ENCODE measurements around the gene LILRB5. TPM values are rescaled to one million over a fixed set of nuclear protein-coding genes. Genes with fewer than 3 reads are reported as not detected.
"Not testable (repeated sequence)": the region's sequence is repeated elsewhere in the genome, so short reads cannot be mapped to it uniquely, and the experiment has no call there.

Gene LILRB5
- total RNA-seq, 1 experiment from 2014 or later: not detected

DNA sequence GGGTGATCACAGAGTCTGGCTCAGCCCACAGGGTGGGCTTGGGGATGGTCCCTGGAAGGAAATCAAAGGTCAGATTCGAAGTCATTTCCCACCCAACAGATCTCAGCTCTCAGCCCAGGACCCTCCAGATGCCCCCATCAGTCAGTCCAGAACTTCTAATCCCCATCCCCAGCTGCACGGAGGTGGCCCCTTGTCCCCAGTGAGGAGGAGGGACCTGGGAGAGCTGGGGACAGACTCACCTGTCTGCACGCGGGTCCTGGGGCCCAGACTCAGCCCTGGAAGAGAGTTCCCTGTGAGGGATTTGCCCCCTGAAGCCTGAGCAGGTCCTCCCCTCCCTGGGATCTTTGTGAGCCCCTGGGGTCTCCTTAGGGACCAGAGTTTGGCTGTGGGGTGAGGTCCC lies 23.0 kb upstream of the LILRB5 start:
- intact Hi-C loops (cut with micrococcal nuclease; ENCODE audit: unreplicated experiment); CTCF ChIA-PET: not testable (repeated sequence)

DNA sequence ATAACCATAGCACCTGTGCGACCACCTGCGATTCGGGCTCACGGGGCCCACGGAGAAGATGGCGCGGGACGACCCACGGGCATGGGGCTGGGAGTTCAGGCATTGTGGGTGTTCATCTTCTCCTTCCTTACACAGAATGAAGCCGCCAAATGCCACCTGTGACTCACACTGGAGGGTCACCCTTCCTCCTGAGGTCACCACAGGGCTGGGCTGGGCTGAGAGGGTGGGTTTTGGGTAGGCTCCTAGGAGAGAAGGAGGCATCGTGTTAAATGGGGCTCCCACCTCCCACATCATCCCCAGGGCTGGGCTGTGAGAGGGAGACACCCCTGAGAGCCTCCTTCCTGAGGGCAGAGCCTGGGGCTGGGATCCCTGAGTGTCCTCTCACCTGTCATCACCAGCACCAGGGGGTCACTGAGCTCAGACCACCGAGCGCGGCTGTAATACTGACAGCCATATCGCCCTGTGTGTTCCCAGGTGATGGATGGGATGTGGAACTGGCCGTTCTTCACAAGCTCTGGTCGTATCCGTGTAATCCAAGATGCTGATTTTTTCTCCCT lies 22.4 kb upstream of the LILRB5 start:
- Histone ChIP-seq H3F3A (ENCODE audit: insufficient read depth, low read depth) (no peaks in the 10 kb centered on the region), H3K36me3 (ENCODE audit: low read depth) (no peaks in the 10 kb centered on the region), H4K20me1 (ENCODE audit: insufficient read depth) (no peaks in the 10 kb centered on the region), H2AFZ (no peak overlapping the region), H3K4me1 (replicated peaks; ENCODE audit: insufficient read depth) (no peaks in the 10 kb centered on the region), H3K4me3 (no peak overlapping the region), H3K27me3 (ENCODE audit: insufficient read depth, low read depth) (peaks cover 99% of the 10 kb centered on the region), H3K9me2 (ENCODE audit: insufficient read depth) (no peaks in the 10 kb centered on the region), H3K27ac (no peak overlapping the region), H3K9me3 (ENCODE audit: insufficient read depth, low read depth) (no peaks in the 10 kb centered on the region), H3K4me2 (no peak overlapping the region), H3K79me2 (ENCODE audit: low read depth) (no peaks in the 10 kb centered on the region)
- ChIA-PET POLR2A (ENCODE audit: unreplicated experiment) (no interaction called here), CTCF (interaction anchor here (0.6 kb wide), 1 partner anchor 14 kb away, joined by 3 read pairs; no protein-coding TSS in a partner anchor)
- TF ChIP-seq EZH2 (IDR thresholded peaks at IDR 0.05; ENCODE audit: low read depth): no peak
- TF ChIP-seq, protein P1, sequence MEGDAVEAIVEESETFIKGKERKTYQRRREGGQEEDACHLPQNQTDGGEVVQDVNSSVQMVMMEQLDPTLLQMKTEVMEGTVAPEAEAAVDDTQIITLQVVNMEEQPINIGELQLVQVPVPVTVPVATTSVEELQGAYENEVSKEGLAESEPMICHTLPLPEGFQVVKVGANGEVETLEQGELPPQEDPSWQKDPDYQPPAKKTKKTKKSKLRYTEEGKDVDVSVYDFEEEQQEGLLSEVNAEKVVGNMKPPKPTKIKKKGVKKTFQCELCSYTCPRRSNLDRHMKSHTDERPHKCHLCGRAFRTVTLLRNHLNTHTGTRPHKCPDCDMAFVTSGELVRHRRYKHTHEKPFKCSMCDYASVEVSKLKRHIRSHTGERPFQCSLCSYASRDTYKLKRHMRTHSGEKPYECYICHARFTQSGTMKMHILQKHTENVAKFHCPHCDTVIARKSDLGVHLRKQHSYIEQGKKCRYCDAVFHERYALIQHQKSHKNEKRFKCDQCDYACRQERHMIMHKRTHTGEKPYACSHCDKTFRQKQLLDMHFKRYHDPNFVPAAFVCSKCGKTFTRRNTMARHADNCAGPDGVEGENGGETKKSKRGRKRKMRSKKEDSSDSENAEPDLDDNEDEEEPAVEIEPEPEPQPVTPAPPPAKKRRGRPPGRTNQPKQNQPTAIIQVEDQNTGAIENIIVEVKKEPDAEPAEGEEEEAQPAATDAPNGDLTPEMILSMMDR (conservative IDR thresholded peaks at IDR 0.05): no peak
- intact Hi-C loops (cut with micrococcal nuclease; ENCODE audit: unreplicated experiment): no loop called here
- no TSS peak for BruUV-seq (replicated peaks)
- no peak for DNase-seq

More for the DNA sequence above, 23.0 kb upstream of the LILRB5 start:
- DNase-seq; H3K79me2 ChIP-seq (ENCODE audit: low read depth); H3K4me2 ChIP-seq; H3K4me3 ChIP-seq; POLR2A ChIA-PET (ENCODE audit: unreplicated experiment); H3K27ac ChIP-seq; H2AFZ ChIP-seq; H3K36me3 ChIP-seq (ENCODE audit: low read depth); H3K9me2 ChIP-seq (ENCODE audit: insufficient read depth); H3K4me1 ChIP-seq (replicated peaks; ENCODE audit: insufficient read depth); H3F3A ChIP-seq (ENCODE audit: insufficient read depth, low read depth); H3K9me3 ChIP-seq (ENCODE audit: insufficient read depth, low read depth); BruUV-seq (replicated peaks); H4K20me1 ChIP-seq (ENCODE audit: insufficient read depth): not testable (repeated sequence)
- H3K27me3 ChIP-seq (ENCODE audit: insufficient read depth, low read depth): peaks cover 99% of the 10 kb centered on the region

GRCh38 chr19:54278571-54279195 lies 21.6 kb upstream of the LILRB5 start:
- H3K9me3 ChIP-seq (ENCODE audit: insufficient read depth, low read depth); H4K20me1 ChIP-seq (ENCODE audit: insufficient read depth); H3K79me2 ChIP-seq (ENCODE audit: low read depth); H2AFZ ChIP-seq; POLR2A ChIA-PET (ENCODE audit: unreplicated experiment); H3K4me3 ChIP-seq; H3K9me2 ChIP-seq (ENCODE audit: insufficient read depth); H3F3A ChIP-seq (ENCODE audit: insufficient read depth, low read depth); H3K4me2 ChIP-seq; DNase-seq; CTCF ChIA-PET; H3K27ac ChIP-seq; BruUV-seq (replicated peaks); H3K4me1 ChIP-seq (replicated peaks; ENCODE audit: insufficient read depth); intact Hi-C loops (cut with micrococcal nuclease; ENCODE audit: unreplicated experiment); H3K36me3 ChIP-seq (ENCODE audit: low read depth): not testable (repeated sequence)
- peaks cover 99% of the 10 kb centered on the region for H3K27me3 ChIP-seq (ENCODE audit: insufficient read depth, low read depth)

DNA sequence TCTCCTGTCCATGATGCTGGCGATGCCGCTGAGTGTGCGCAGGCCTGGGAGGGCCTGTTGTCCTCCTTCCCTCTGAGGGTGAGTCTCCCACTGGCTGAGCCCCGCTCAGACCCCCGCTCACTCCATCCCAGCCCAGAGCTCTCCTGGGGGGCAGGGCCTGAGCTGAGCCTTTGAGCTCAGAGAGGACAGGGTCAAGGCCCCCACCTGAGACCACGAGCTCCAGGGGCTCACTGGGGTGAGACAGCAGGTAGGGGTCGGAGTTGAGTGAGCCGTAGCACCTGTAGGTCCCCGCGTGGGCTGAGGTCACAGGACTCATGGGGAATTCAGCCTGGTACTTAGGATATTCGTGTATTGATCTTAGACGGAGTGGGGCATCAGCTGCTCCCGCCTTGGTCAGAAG lies 21.0 kb upstream of the LILRB5 start:
- H2AFZ ChIP-seq; H3K4me3 ChIP-seq; intact Hi-C loops (cut with micrococcal nuclease; ENCODE audit: unreplicated experiment); DNase-seq; H3K4me2 ChIP-seq; H3K4me1 ChIP-seq (replicated peaks; ENCODE audit: insufficient read depth); H3K9me2 ChIP-seq (ENCODE audit: insufficient read depth); POLR2A ChIA-PET (ENCODE audit: unreplicated experiment); H3F3A ChIP-seq (ENCODE audit: insufficient read depth, low read depth); H3K27ac ChIP-seq; H3K36me3 ChIP-seq (ENCODE audit: low read depth); CTCF ChIA-PET; H4K20me1 ChIP-seq (ENCODE audit: insufficient read depth); H3K9me3 ChIP-seq (ENCODE audit: insufficient read depth, low read depth); H3K79me2 ChIP-seq (ENCODE audit: low read depth); BruUV-seq (replicated peaks): not testable (repeated sequence)
- peaks cover 99% of the 10 kb centered on the region for H3K27me3 ChIP-seq (ENCODE audit: insufficient read depth, low read depth)

- H2AFZ ChIP-seq: not testable (repeated sequence)
- H3K27me3 ChIP-seq (ENCODE audit: insufficient read depth, low read depth): peaks cover 98% of the 10 kb centered on the region
Measured at GRCh38 chr19:54277111-54277615, 20.1 kb upstream of the LILRB5 start.

More at GRCh38 chr19:54277111-54277615, 20.1 kb upstream of the LILRB5 start:
- H3K9me3 ChIP-seq (ENCODE audit: insufficient read depth, low read depth); intact Hi-C loops (cut with micrococcal nuclease; ENCODE audit: unreplicated experiment); CTCF ChIA-PET; H3K9me2 ChIP-seq (ENCODE audit: insufficient read depth); DNase-seq; H3K4me2 ChIP-seq; POLR2A ChIA-PET (ENCODE audit: unreplicated experiment); H3K36me3 ChIP-seq (ENCODE audit: low read depth); H3K27ac ChIP-seq; H4K20me1 ChIP-seq (ENCODE audit: insufficient read depth); BruUV-seq (replicated peaks); H3F3A ChIP-seq (ENCODE audit: insufficient read depth, low read depth); H3K4me1 ChIP-seq (replicated peaks; ENCODE audit: insufficient read depth); H3K4me3 ChIP-seq; H3K79me2 ChIP-seq (ENCODE audit: low read depth): not testable (repeated sequence)

Data from PC-9 (cell line).